ENCODE measurements around the gene C1orf159. TPM values are rescaled to one million over a fixed set of nuclear protein-coding genes. Genes with fewer than 3 reads are reported as not detected.
"Not testable (repeated sequence)": the region's sequence is repeated elsewhere in the genome, so short reads cannot be mapped to it uniquely, and the experiment has no call there.

C1orf159 gene
- polyA plus RNA-seq, 3 donors: 6.4 to 20.1 (median 14.1) TPM

DNA sequence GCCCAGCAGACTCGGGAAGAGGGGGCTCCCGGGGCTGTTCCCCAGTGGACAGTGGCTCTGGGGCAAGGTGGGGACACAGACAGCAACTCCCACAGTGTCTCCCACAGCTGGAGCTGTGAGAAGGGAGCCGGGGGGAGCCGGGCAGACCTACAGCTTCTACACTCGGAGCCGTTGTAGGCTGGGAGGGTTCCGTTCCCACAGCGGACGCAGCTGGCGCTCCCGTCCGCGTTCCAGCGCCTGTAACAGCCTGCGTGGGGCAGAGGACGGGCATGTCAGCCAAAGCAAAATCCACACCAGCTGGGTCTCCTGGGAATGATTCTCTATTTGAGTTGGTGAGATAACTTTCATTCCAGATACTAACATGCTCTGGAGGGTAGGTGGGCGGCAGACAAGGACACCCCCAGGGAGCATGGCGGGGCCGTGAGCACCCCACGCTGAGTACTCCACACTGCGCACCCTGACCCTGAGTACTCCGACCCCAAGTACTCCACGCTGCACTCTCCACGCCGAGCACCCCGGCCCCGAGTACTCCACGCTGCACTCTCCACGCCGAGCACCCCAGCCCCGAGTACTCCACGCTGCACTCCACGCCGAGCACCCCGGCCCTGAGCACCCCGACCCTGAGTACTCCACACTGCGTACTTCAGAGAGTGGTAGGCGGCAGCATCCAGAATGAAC, 28.4 kb downstream of the C1orf159 start:
- no peak for DNase-seq (ENCODE audit: extremely low read depth in 1 of 11, low read depth in 9 of 11, low spot score in 4 of 11)

- DNase-seq (ENCODE audit: extremely low read depth in 1 of 11, low read depth in 9 of 11, low spot score in 4 of 11): no peak
Observed at GRCh38 chr1:1086911-1087341, 29.0 kb downstream of the C1orf159 start.

DNA sequence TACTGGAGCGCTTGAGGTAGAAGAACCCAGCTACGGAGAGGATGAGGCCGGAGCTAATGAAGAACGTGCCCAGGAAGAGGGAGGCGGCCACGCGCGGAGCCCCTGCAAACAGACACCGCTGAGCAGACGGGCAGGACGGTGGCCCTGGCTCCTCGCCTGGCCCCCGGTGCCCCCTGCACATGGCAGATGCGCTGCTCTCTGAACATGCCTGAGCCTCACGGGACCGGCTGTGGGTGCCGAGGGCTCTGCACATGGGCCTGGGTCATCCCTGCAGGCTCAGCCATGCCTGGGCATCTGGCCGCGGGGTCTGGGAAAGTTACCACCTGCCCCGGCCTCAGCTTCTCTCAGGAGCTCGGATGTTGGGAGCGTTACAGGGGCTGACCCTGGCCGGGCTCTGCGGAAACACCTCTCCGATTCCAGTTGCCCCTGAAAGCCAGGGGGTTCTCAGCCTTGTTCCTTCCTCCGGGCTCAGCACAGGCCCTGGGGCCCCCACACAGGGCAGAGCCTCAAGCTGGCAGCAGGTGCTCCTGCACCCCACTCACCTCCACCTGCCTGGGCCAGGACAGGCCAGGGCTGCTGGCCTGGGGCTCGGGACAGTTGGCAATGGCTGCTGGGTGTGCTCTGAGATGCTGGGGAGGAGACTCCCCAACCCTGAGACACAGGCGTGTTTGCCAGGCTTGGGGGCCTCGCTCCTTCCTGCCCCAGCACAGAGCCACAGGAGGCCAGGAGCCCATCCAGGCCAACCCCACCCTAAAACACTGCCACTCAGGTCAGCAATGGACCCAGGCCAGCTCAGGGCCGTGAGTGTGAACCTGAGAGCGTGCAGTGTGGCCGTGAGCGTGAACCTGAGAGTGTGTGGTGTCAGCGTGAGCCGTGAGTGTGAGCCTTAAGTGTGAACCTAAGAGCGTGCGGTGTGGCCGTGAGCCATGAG, 29.7 kb downstream of the C1orf159 start:
- no peak for DNase-seq (ENCODE audit: extremely low read depth in 1 of 11, low read depth in 9 of 11, low spot score in 4 of 11)

GRCh38 chr1:1085171-1085841, 30.6 kb downstream of the C1orf159 start:
- no peak for DNase-seq (ENCODE audit: extremely low read depth in 1 of 11, low read depth in 9 of 11, low spot score in 4 of 11)

DNA sequence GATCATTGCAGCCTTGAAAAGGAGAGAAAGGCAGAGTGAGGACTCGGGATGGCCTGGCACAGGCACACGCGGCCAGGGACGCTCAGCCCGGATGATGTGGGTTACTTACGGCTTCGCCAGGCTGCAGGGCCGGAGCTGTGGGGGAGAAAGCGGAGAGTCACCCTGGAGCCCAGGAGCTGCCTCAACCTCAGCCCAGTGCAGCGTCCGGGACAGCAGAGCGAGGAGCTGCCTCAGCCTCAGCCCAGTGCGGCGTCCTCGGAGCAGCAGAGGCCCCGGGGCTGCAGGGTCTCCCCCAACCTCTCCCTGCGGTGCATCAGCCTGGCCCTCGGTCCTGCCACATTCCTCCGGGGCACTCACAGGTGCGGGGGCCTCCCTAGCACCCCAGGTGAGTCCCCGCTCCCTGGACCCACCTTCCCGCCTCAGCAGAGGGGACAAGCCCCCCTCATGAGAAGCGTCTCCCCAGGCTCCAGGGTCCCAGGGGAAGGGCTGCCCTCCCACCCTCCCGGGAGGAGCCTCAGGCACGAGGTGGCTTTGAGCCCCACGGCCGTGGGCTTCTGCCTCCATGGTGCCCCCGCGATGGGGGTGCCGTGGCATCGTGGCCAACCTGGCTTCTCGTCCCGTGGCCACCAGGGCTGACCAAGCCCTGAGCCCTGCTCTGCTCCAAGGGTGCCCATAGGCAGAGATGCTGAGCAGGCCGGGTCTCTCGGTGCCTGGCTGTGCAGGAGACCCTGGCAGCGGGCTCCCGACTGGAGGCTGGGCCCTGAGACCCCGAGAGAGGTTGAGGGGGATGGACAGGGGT, 31.3 kb downstream of the C1orf159 start:
- DNase-seq (ENCODE audit: extremely low read depth in 1 of 11, low read depth in 9 of 11, low spot score in 4 of 11): no peak

- DNase-seq (ENCODE audit: extremely low read depth in 1 of 11, low read depth in 9 of 11, low spot score in 4 of 11): no peak
Observed at GRCh38 chr1:1083416-1084371, 32.2 kb downstream of the C1orf159 start.

GRCh38 chr1:1082776-1083415, 33.0 kb downstream of the C1orf159 start:
- no peak for DNase-seq (ENCODE audit: extremely low read depth in 1 of 11, low read depth in 9 of 11, low spot score in 4 of 11)

DNA sequence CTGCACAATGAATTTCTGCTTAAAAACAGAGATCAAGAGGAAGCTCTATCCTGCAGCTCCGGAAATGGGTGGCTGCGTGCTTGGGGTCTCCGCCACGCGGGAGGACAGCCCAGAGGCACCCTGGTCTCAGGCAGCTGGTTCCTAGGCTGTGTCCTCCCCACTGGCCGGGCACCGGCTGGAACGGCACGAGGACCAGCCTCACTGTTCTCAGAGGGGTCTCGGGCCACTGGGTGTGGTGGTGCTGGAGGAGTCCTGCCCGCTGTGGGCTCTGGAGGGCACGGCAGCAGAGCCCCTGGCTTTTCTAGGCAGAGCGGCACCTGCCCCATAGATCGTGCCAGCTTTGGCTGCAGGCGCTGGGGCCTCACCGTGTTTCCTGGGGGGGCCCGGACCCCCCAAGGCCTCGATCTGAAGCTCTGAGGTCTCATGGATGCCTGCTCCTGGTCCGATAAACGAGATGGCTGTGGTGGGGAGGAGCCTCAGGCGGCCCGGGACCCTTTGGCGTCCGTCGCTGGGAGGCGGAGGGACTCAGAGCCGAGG, 33.6 kb downstream of the C1orf159 start:
- no peak for DNase-seq (ENCODE audit: extremely low read depth in 1 of 11, low read depth in 9 of 11, low spot score in 4 of 11)

GRCh38 chr1:1081311-1082238, 34.3 kb downstream of the C1orf159 start:
- no peak for DNase-seq (ENCODE audit: extremely low read depth in 1 of 11, low read depth in 9 of 11, low spot score in 4 of 11)

GRCh38 chr1:1080951-1081310, 35.0 kb downstream of the C1orf159 start:
- DNase-seq (ENCODE audit: extremely low read depth in 1 of 11, low read depth in 9 of 11, low spot score in 4 of 11): no peak

GRCh38 chr1:1080122-1080757, 35.6 kb downstream of the C1orf159 start:
- peak in 4 of 11 donors; percentile 45 to 72 (median 58) for DNase-seq (ENCODE audit: extremely low read depth in 1 of 11, low read depth in 9 of 11, low spot score in 4 of 11)

- DNase-seq (ENCODE audit: extremely low read depth in 1 of 11, low read depth in 9 of 11, low spot score in 4 of 11): peak in 3 of 11 donors; percentile 49 to 54 (median 51)
Observed at GRCh38 chr1:1079408-1080121, 36.3 kb downstream of the C1orf159 start.

DNA sequence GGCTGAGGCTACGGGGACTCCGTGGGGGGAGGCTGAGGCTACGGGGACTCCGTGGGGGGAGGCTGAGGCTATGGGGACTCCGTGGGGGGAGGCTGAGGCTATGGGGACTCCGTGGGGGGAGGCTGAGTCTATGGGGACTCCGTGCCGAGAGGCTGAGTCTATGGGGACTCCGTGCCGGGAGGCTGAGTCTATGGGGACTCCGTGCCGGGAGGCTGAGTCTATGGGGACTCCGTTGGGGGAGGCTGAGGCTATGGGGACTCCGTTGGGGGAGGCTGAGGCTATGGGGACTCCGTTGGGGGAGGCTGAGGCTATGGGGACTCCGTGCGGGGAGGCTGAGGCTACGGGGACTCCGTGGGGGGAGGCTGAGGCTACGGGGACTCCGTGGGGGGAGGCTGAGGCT, 38.5 kb downstream of the C1orf159 start:
- DNase-seq (ENCODE audit: extremely low read depth in 1 of 11, low read depth in 9 of 11, low spot score in 4 of 11): not testable (repeated sequence)

DNA sequence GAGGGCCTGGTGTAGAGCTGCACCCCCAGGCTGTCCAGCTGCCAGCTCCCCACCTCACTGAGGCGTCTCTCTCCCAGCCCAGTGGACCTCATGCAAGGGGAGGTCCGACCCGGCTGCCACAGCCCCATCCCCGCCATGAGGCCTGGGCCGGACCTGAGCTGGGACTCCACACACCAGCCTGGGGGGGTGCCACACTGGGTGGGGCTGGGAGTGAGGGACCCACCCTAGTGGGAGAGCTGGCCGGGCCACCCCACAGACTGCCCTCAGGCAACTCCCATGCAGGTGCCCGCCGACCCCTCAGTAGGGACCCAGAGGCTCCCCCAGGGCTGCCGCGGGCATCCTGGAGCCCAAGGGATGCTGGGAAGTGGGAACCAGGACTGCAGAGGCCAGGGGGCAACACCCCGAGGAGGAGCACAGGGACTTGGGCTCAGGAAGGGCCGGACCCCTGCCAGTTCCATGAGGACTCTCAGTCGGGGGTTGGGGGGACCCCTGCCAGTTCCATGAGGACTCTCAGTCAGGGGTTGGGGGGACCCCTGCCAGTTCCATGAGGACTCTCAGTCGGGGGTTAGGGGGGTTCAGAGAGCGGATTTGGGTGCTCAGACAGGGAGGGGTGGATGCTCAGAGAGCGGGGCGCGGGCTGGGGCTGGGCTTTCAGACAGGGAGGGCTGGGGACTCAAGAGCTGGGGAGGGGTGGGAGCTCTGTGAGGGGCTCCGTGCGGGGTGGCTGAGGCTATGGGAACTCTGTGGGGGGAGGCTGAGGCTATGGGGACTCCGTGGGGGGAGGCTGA, 40.5 kb downstream of the C1orf159 start:
- no peak for DNase-seq (ENCODE audit: extremely low read depth in 1 of 11, low read depth in 9 of 11, low spot score in 4 of 11)

Measured in renal cortex interstitium (tissue), 11 donors.